UCSD-AML1 (cell line): Measurements from ENCODE around the gene DNAH10.

Source experiments
- DNase-seq: peaks from one replicate; lab custom pipeline; 2025; ENCODE audit not compliant: unreplicated experiment; lab: John Stamatoyannopoulos, UW

The DNAH10 gene, protein sequence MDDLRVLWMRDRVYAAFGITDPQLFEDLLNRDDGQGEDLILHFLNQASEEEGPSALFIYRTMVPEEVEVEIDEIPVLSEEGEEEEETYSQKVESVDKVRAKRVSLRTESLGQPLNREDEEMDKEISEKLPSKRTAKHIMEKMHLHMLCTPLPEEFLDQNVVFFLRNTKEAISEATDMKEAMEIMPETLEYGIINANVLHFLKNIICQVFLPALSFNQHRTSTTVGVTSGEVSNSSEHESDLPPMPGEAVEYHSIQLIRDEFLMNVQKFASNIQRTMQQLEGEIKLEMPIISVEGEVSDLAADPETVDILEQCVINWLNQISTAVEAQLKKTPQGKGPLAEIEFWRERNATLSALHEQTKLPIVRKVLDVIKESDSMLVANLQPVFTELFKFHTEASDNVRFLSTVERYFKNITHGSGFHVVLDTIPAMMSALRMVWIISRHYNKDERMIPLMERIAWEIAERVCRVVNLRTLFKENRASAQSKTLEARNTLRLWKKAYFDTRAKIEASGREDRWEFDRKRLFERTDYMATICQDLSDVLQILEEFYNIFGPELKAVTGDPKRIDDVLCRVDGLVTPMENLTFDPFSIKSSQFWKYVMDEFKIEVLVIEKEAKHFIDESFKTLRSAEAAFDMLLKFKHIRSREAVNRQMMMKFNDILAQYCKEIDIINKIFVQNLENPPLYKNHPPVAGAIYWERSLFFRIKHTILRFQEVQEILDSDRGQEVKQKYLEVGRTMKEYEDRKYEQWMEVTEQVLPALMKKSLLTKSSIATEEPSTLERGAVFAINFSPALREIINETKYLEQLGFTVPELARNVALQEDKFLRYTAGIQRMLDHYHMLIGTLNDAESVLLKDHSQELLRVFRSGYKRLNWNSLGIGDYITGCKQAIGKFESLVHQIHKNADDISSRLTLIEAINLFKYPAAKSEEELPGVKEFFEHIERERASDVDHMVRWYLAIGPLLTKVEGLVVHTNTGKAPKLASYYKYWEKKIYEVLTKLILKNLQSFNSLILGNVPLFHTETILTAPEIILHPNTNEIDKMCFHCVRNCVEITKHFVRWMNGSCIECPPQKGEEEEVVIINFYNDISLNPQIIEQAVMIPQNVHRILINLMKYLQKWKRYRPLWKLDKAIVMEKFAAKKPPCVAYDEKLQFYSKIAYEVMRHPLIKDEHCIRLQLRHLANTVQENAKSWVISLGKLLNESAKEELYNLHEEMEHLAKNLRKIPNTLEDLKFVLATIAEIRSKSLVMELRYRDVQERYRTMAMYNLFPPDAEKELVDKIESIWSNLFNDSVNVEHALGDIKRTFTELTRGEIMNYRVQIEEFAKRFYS (N-terminal part only)

DNA sequence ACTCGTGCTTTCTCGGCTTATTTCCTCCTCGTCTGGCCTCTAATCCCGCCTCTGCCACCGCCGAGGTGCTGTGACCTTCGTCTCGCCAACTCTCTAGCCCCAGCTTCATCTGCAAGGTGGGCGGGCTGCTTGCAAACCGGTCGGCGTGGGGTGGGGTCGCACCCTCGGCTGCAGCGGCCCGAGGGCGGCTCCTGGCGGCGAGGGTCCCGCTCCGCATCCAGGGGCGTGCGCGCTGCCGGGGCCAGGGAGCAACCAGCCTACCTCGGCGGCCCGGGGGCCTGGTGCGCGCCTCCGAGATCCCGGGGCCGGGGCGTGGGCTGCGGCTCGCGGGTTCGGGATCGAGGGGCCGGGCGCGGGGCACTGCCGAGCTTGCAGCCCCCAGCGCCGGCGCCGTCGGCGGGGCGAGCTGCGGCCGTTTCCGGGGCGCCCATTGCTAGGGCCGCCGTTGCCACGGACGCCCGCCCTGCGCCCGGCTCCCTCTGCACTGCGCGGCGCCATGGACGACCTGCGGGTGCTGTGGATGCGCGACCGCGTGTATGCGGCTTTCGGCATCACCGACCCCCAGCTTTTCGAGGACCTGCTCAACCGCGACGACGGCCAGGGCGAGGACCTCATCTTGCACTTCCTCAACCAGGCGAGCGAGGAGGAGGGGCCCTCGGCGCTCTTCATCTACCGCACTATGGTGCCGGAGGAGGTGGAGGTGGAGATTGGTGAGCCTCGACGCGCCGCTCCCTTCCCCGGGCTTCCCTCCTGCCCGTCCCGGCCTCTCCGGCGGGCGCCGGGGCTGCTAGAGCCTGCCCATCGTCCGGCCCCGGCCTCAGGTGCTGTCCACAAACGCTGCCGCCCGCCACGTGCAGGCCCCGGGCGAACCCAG is at the start of gene DNAH10:
TSS of gene DNAH10 (plus strand) at position 461 of the 874 bp plus-strand sequence. CDS start at position 497, 36 bp downstream.
- no peak for DNase-seq

DNA sequence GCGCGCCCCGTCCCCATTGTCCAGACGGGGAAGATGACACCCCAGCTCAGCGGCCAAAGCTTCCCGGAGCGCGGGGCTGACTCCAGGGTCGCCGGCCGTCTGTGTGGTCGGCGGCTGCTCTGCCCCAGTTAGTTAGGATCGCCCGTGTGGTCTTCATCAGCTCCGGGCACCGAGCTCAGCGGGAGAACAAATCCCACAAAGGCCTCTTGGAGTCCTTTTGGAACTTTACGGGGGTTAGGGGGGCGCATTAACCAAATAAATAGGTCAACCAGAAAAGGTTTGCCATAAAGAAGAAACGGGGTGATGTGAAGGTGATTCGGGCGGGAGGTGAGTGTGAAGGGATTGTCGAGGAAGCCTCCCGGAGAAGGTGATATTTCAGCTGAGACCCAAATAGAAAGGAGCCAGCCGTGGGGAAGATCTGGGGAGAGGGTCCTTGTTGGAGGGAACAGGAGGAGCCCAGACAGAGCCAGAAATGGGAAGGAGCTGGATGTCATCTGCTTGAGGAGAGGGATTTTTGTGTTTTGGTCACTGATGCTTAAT is 49.3 kb upstream of the DNAH10 start:
- DNase-seq, result peak; percentile 30

DNA sequence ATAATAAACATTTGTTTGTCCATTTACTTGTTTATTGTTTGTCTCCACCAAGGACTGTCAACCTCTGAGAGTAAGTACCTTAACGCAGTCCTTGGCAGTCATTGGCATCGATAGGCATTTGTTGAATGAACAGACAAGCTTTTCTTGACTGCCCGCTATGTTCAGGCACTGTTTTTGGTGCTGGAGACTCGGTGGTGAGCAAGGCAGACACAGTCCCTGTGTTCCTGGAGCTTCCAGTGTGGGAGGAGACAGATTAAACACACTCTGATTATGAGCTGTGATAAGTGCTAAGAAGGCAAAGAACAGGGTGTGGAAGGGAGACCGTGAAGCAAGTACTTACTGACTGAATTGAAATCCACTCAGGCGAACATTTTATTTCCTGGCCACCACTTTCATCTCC is 48.7 kb upstream of the DNAH10 start:
- peak; percentile 23 for DNase-seq

- peak; percentile 29 for DNase-seq
Observed at GRCh38 chr12:123713823-123714585, 48.1 kb upstream of the DNAH10 start.

- DNase-seq, result no peak
Observed at GRCh38 chr12:123715195-123715594, 46.9 kb upstream of the DNAH10 start.

DNA sequence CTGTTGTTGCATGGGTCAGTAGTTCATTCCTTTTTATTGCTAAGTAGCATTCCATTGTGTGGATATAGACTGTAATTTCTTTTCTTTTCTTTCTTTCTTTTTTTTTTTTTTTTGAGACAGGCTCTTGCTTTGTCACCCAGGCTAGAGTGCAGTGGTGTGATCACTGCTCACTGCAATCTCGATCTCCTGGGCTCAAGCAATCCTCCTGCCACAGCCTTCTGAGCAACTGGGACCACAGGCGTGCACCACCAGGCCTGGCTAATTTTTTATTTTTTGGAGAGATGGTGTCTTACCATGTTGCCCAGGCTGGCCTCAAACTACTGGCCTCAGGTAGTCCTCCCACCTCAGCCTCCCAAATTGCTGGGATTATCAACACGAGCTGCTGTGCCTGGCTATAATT is 44.8 kb upstream of the DNAH10 start:
- DNase-seq, result no peak

GRCh38 chr12:123720141-123720814 is 41.8 kb upstream of the DNAH10 start:
- no peak for DNase-seq

GRCh38 chr12:123721245-123721644 is 40.9 kb upstream of the DNAH10 start:
- no peak for DNase-seq

DNA sequence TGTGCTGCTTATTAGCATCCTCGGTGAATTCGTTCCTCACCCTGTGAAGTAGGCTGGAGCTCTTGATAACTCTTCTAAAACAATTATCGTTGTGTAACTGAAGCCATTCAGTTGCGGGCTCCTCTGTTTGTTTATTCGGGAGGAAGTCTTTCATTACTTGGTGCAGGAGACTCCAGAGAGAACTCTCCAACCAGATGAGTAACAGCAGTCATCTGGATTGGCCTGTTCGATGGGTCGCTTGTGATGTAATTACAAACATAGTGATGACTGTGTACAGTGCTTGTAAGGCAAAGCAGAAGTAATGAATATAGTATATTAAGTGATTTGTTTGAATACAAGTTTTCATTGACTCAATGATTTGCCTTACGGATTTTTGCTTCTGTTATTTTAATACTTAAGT is 39.1 kb upstream of the DNAH10 start:
- no peak for DNase-seq

- no peak for DNase-seq
Observed at GRCh38 chr12:123723765-123724164, 38.3 kb upstream of the DNAH10 start.

DNA sequence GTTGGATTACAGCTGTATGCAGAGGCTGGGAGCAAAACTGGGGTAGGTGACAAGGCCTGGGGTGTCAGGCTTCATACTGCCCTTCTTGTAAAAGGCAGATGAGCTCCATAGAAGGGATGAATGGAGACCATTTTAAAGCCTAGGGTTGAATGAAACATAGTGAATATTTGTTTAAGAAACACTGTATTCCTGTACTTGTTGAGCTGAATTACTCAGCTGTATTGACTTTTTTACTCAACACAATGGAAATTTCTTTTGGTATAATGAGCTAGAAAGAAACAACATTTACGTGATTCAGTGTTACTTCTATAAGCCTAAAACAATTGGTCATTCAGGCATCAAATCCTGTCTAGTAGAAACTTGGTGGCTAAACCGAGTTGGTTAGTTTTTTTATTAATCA is 35.9 kb upstream of the DNAH10 start:
- no peak for DNase-seq

GRCh38 chr12:123726962-123727361 is 35.1 kb upstream of the DNAH10 start:
- no peak for DNase-seq

GRCh38 chr12:123727878-123728277 is 34.2 kb upstream of the DNAH10 start:
- DNase-seq, result no peak

GRCh38 chr12:123731596-123731995 is 30.5 kb upstream of the DNAH10 start:
- no peak for DNase-seq

GRCh38 chr12:123732251-123732650 is 29.9 kb upstream of the DNAH10 start:
- no peak for DNase-seq

DNA sequence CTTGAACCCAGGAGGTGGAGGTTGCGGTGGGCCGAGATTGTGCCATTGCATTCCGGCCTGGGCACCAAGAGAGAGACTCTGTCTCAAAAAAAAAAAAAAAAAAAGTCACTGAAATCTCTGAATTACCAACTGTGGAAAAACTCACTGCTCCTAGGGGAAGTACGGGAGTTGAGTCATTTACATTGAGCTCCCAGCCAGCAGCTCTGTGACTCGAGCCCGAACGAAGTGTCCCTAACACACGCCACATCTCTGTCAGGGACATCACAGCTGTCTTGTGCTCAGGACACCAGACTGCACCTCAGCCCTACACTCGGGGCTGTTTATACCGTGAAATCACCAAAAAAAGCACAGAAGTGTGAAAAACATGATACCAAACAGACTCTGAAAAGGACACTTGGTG is 28.9 kb upstream of the DNAH10 start:
- DNase-seq, result no peak

- DNase-seq, result no peak
Observed at GRCh38 chr12:123734268-123734667, 27.8 kb upstream of the DNAH10 start.

DNA sequence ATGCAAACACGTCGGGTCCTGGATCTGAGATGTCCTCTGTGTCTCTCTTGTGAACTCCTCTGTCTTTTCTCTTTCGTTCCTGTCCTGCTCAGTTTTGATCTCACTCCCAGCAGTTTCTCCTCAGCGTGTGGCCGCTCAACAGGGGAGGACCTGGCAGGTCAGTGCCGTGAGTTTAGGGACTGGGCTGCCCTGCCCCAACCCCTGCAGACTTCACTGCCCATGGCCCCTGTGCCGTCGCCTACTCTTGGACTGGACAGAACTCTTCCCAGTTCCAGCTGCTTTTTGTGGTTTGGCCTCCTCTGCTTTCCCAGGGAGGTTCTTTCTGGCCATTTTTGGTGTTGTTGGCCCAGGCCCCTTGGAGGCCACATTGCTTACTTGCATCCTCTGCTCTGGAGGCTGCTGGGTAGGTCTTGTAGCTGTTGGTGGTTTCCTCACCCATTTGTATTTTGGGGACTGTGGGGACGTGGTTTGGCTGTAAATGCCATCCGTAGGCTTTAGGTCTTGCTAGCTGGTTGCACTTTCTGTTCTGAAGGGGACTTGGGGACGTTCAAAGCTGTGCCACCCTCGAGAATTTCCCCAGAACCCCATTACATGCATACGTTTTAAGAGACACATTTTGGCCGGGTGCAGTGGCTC is 20.0 kb upstream of the DNAH10 start:
- no peak for DNase-seq
